Measurements from ENCODE around the gene LARP1B. TPM values are rescaled to one million over a fixed set of nuclear protein-coding genes. Genes with fewer than 3 reads are reported as not detected.
"Not testable (repeated sequence)": the region's sequence is repeated elsewhere in the genome, so short reads cannot be mapped to it uniquely, and the experiment has no call there.

The LARP1B gene
- 15.4 TPM for total RNA-seq
- long read RNA-seq, partial matches to known transcripts: 1 of 5 reads
- long read RNA-seq, other reads (novel, unspliced or antisense): 1 of 5 reads

GRCh38 chr4:128060699-128061565, at the start of gene LARP1B:
Gene LARP1B, plus strand, starts transcription at chr4:128061312. Its CDS starts 13,640 bp downstream, at chr4:128074952.
- peak; percentile 97 for ATAC-seq
- intact Hi-C loops (cut with DNase I): loop anchor here (2.0 to 10.0 kb wide), 3 partner anchors 94 to 276 kb away; partner anchors contain the start of genes ABHD18, HSPA4L, MFSD8 and PLK4

GRCh38 chr4:128025319-128025718, 35.8 kb upstream of the LARP1B start:
- no peak for DNase-seq (ENCODE audit: missing footprints)
- intact Hi-C loops (cut with DNase I): no loop called here
- ATAC-seq: no peak

More at GRCh38 chr4:128060699-128061565, at the start of gene LARP1B:
- DNase-seq (ENCODE audit: missing footprints): peak; percentile 97

- intact Hi-C loops (cut with DNase I): no loop called here
- DNase-seq (ENCODE audit: missing footprints) (no peak), ATAC-seq (no peak)
Measured at GRCh38 chr4:128029907-128030306, 31.2 kb upstream of the LARP1B start.

GRCh38 chr4:128031756-128032384, 29.2 kb upstream of the LARP1B start:
- no peak for DNase-seq (ENCODE audit: missing footprints)
- ATAC-seq: no peak
- intact Hi-C loops (cut with DNase I): no loop called here

GRCh38 chr4:128039568-128039967, 21.5 kb upstream of the LARP1B start:
- ATAC-seq: no peak
- intact Hi-C loops (cut with DNase I): no loop called here
- DNase-seq (ENCODE audit: missing footprints): no peak

- intact Hi-C loops (cut with DNase I); DNase-seq (ENCODE audit: missing footprints): not testable (repeated sequence)
Measured at GRCh38 chr4:128047019-128047418, 14.1 kb upstream of the LARP1B start.

GRCh38 chr4:128047514-128047913, 13.6 kb upstream of the LARP1B start:
- intact Hi-C loops (cut with DNase I); ATAC-seq; DNase-seq (ENCODE audit: missing footprints): not testable (repeated sequence)

More at GRCh38 chr4:128047019-128047418, 14.1 kb upstream of the LARP1B start:
- ATAC-seq: not testable (repeated sequence)

GRCh38 chr4:128051229-128051628, 9.9 kb upstream of the LARP1B start:
- intact Hi-C loops (cut with DNase I); DNase-seq (ENCODE audit: missing footprints); ATAC-seq: not testable (repeated sequence)

- DNase-seq (ENCODE audit: missing footprints); intact Hi-C loops (cut with DNase I); ATAC-seq: not testable (repeated sequence)
Measured at GRCh38 chr4:128054907-128055306, 6.2 kb upstream of the LARP1B start.

- ATAC-seq; intact Hi-C loops (cut with DNase I); DNase-seq (ENCODE audit: missing footprints): not testable (repeated sequence)
Measured at GRCh38 chr4:128055441-128056206, 5.5 kb upstream of the LARP1B start.

GRCh38 chr4:128056396-128056795, 4.7 kb upstream of the LARP1B start:
- DNase-seq (ENCODE audit: missing footprints) (no peak), ATAC-seq (no peak)
- intact Hi-C loops (cut with DNase I): no loop called here

- DNase-seq (ENCODE audit: missing footprints) (no peak), ATAC-seq (no peak)
- intact Hi-C loops (cut with DNase I): loop anchor here (2.0 to 10.0 kb wide), 3 partner anchors 93 to 275 kb away; partner anchors contain the start of genes ABHD18, HSPA4L, MFSD8 and PLK4
Measured at GRCh38 chr4:128060121-128060698, 902 bp upstream of the LARP1B start.

GRCh38 chr4:128061566-128062536, 739 bp downstream of the LARP1B start:
- DNase-seq (ENCODE audit: missing footprints) (peak; percentile 79), ATAC-seq (peak; percentile 20)
- intact Hi-C loops (cut with DNase I): loop anchor here (2.0 to 10.0 kb wide), 3 partner anchors 95 to 277 kb away; partner anchors contain the start of genes ABHD18, HSPA4L, MFSD8 and PLK4

- not testable (repeated sequence) for ATAC-seq; DNase-seq (ENCODE audit: missing footprints)
- intact Hi-C loops (cut with DNase I): loop anchor here (10.0 kb wide), 1 partner anchor 282 kb away; the partner anchor contains the start of gene HSPA4L
Measured at GRCh38 chr4:128066453-128066820, 5.3 kb downstream of the LARP1B start.

GRCh38 chr4:128068918-128069317, 7.8 kb downstream of the LARP1B start:
- no peak for DNase-seq (ENCODE audit: missing footprints)
- ATAC-seq: no peak
- intact Hi-C loops (cut with DNase I): loop anchor here (10.0 kb wide), 1 partner anchor 284 kb away; the partner anchor contains the start of gene HSPA4L

GRCh38 chr4:128076464-128076863, 15.4 kb downstream of the LARP1B start:
- no peak for DNase-seq (ENCODE audit: missing footprints)
- intact Hi-C loops (cut with DNase I): no loop called here

GRCh38 chr4:128095293-128095692, 34.2 kb downstream of the LARP1B start:
- intact Hi-C loops (cut with DNase I); ATAC-seq; DNase-seq (ENCODE audit: missing footprints): not testable (repeated sequence)

More at GRCh38 chr4:128076464-128076863, 15.4 kb downstream of the LARP1B start:
- ATAC-seq: no peak
